ENCODE data around the gene MMEL1. TPM values are rescaled to one million over a fixed set of nuclear protein-coding genes. Genes with fewer than 3 reads are reported as not detected.
"Not testable (repeated sequence)": the region's sequence is repeated elsewhere in the genome, so short reads cannot be mapped to it uniquely, and the experiment has no call there.

The MMEL1 gene
- total RNA-seq, 2 donors from 2014 or later = 4.6 to 13.6 TPM

- 3% methylated on average over 16 of the region's 16 CpGs for WGBS
- Histone ChIP-seq H3K36me3 (no peaks in the 10 kb centered on the region), H3K4me3 (peak within 1 kb of the TSS; percentile 53 to 60), H3K27ac (peak within 1 kb of the TSS; percentile 90 to 94), H3K4me1 (replicated peaks) (peaks cover 20% of the 10 kb centered on the region), H3K27me3 (replicated peaks; ENCODE audit: insufficient read depth) (no peaks in the 10 kb centered on the region), H3K9me3 (no peaks in the 10 kb centered on the region)
- DNase-seq (ENCODE audit: low spot score) = peak; percentile 55
- intact Hi-C loops (cut with DNase I) = no loop called here
- TF ChIP-seq POLR2A (IDR thresholded peaks at IDR 0.05) (peak; percentile 60), CTCF (IDR thresholded peaks at IDR 0.05) (peak in 1 of 4 experiments; percentile 27), POLR2AphosphoS5 (IDR thresholded peaks at IDR 0.05) (no peak)
These were observed 76.5 kb downstream of the MMEL1 start, which contains the start of gene TNFRSF14 for GRCh38 chr1:2556277-2556677. Gene TNFRSF14, plus strand, starts transcription at chr1:2556371. Its CDS starts 294 bp downstream, at chr1:2556665.

GRCh38 chr1:2555634-2556276, 77.1 kb downstream of the MMEL1 start:
- 11% methylated on average over 26 of the region's 26 CpGs for WGBS
- Histone ChIP-seq H3K27me3 (replicated peaks; ENCODE audit: insufficient read depth) (no peaks in the 10 kb centered on the region), H3K27ac (peak overlapping the region; percentile 90 to 94), H3K36me3 (no peaks in the 10 kb centered on the region), H3K4me3 (peak overlapping the region; percentile 53 to 60), H3K4me1 (replicated peaks) (peaks cover 20% of the 10 kb centered on the region), H3K9me3 (no peaks in the 10 kb centered on the region)
- peak; percentile 65 for DNase-seq (ENCODE audit: low spot score)
- TF ChIP-seq POLR2AphosphoS5 (IDR thresholded peaks at IDR 0.05) (peak; percentile 85), POLR2A (IDR thresholded peaks at IDR 0.05) (peak; percentile 73), CTCF (IDR thresholded peaks at IDR 0.05) (peak in 1 of 4 experiments; percentile 4)
- intact Hi-C loops (cut with DNase I) = no loop called here

GRCh38 chr1:2554621-2555387, 78.0 kb downstream of the MMEL1 start:
- no peaks in the 10 kb centered on the region for H3K9me3 ChIP-seq
- no peaks in the 10 kb centered on the region for H3K27me3 ChIP-seq (replicated peaks; ENCODE audit: insufficient read depth)
- intact Hi-C loops (cut with DNase I) = no loop called here
- H3K27ac ChIP-seq = peak overlapping the region; percentile 90 to 94
- 63% methylated on average over 19 of the region's 19 CpGs for WGBS
- peaks cover 20% of the 10 kb centered on the region for H3K4me1 ChIP-seq (replicated peaks)
- DNase-seq (ENCODE audit: low spot score) = no peak
- no peaks in the 10 kb centered on the region for H3K36me3 ChIP-seq
- no peak overlapping the region for H3K4me3 ChIP-seq
- TF ChIP-seq POLR2AphosphoS5 (IDR thresholded peaks at IDR 0.05) = no peak
- peak in 2 of 4 experiments; percentile 43 to 47 for TF ChIP-seq CTCF (IDR thresholded peaks at IDR 0.05)

- Histone ChIP-seq H3K4me1 (replicated peaks) (peaks cover 23% of the 10 kb centered on the region), H3K27ac (no peak overlapping the region), H3K27me3 (replicated peaks; ENCODE audit: insufficient read depth) (no peaks in the 10 kb centered on the region), H3K9me3 (no peaks in the 10 kb centered on the region), H3K36me3 (no peaks in the 10 kb centered on the region), H3K4me3 (no peak overlapping the region)
- TF ChIP-seq CTCF (IDR thresholded peaks at IDR 0.05) (no peak), POLR2A (IDR thresholded peaks at IDR 0.05) (no peak)
- intact Hi-C loops (cut with DNase I) = no loop called here
- WGBS = 90% methylated on average over 28 of the region's 30 CpGs
- DNase-seq (ENCODE audit: low spot score) = no peak
These were observed 78.8 kb downstream of the MMEL1 start for GRCh38 chr1:2553871-2554620.

- H3K27me3 ChIP-seq (replicated peaks; ENCODE audit: insufficient read depth); intact Hi-C loops (cut with DNase I); DNase-seq (ENCODE audit: low spot score); H3K27ac ChIP-seq; H3K4me3 ChIP-seq; H3K36me3 ChIP-seq; H3K9me3 ChIP-seq: not testable (repeated sequence)
- 70% methylated on average over 7 of the region's 9 CpGs for WGBS
- peaks cover 30% of the 10 kb centered on the region for H3K4me1 ChIP-seq (replicated peaks)
These were observed 79.7 kb downstream of the MMEL1 start for GRCh38 chr1:2553076-2553475.

All from prostate gland (tissue), 2 donors.